Upper lobe of left lung (tissue), 6 donors: Measurements from ENCODE around the gene NEBL. TPM values are rescaled to one million over a fixed set of nuclear protein-coding genes. Genes with fewer than 3 reads are reported as not detected.

Source experiments
- ATAC-seq, 2 donors: fragments of 200-7000 bp; cut with Tn5 transposase; one replicate each; pipeline ENCODE4 v1.9.1; 2022; ENCODE audit warnings: mild to moderate bottlenecking in 2 of 2, moderate library complexity in 2 of 2; ENCODE audit not compliant: low FRiP score in 2 of 2
- DNase-seq, 2 donors: peaks; one replicate each; pipeline ENCODE4 v3.0.0-alpha.2; 2019 to 2020
- H3K27ac ChIP-seq, 4 donors: fragments of 200-600 bp; sonication (generic); one replicate each; pipeline ENCODE4 v1.5.1; 2016 to 2019
- H3K27me3 ChIP-seq, 4 donors: fragments of 200-600 bp; sonication (generic); one replicate each; pipeline ENCODE4 v1.5.1; 2017 to 2019
- H3K36me3 ChIP-seq, 4 donors: fragments of 200-600 bp; sonication (generic); one replicate each; pipeline ENCODE4 v1.5.1; 2016 to 2019
- H3K4me1 ChIP-seq, 4 donors: fragments of 200-600 bp; sonication (generic); one replicate each; pipeline ENCODE4 v1.5.1; 2018 to 2019
- H3K4me3 ChIP-seq, 4 donors: fragments of 200-600 bp; sonication (generic); one replicate each; pipeline ENCODE4 v1.5.1; 2017 to 2019; ENCODE audit warnings: mild to moderate bottlenecking in 2 of 4, moderate library complexity in 1 of 4
- H3K9me3 ChIP-seq, 4 donors: fragments of 200-600 bp; sonication (generic); one replicate each; pipeline ENCODE4 v1.5.1; 2018 to 2019
- CTCF ChIP-seq, 6 experiments: fragments of 450-650 bp in 4 of 6; fragments of 200-600 bp in 2 of 6; sonication (generic) in 2 of 6; IDR thresholded peaks; one replicate each; pipeline ENCODE4 v1.5.1; 2016 to 2019; ENCODE audit warnings: antibody characterized with exemption in 6 of 6
- EP300 ChIP-seq, 4 donors: sonication (generic); formaldehyde crosslinking; IDR thresholded peaks; one replicate each; pipeline ENCODE4 v1.5.1; 2017; ENCODE audit warnings: antibody characterized with exemption in 4 of 4, control low read depth in 2 of 4
- POLR2A ChIP-seq, 4 donors: fragments of 450-650 bp; IDR thresholded peaks; one replicate each; pipeline ENCODE4 v1.5.1; 2016 to 2017; ENCODE audit warnings: antibody characterized with exemption in 4 of 4, mild to moderate bottlenecking in 2 of 4
- POLR2AphosphoS5 ChIP-seq, 2 donors: sonication (generic); formaldehyde crosslinking; IDR thresholded peaks; one replicate each; pipeline ENCODE4 v1.5.1; 2017; ENCODE audit warnings: antibody characterized with exemption in 2 of 2
- WGBS, 2 donors: methylation state at CpG; one replicate each; pipeline ENCODE4 v1.1.5; 2017 to 2018; 5-methylcytosine and 5-hydroxymethylcytosine counted together
- total RNA-seq, 6 donors: library from RNA; depleted of rRNA in 4 of 6; stranded (reverse); fragments of >200 nt in 4 of 6; gene quantifications; one replicate each; pipeline versions ENCODE4 v1.1.0 to v1.2.1, GENCODE V29; 2016 to 2021
- donor health status: DM: no; HTN: no; CAD: no; lungs with moderate emphysema.
- donor health status: DM: no; HTN: yes; CAD: no; lungs with severe emphysema.

The NEBL gene
- total RNA-seq, 6 donors from 2014 or later: 61.2 to 274 (median 134) TPM

DNA sequence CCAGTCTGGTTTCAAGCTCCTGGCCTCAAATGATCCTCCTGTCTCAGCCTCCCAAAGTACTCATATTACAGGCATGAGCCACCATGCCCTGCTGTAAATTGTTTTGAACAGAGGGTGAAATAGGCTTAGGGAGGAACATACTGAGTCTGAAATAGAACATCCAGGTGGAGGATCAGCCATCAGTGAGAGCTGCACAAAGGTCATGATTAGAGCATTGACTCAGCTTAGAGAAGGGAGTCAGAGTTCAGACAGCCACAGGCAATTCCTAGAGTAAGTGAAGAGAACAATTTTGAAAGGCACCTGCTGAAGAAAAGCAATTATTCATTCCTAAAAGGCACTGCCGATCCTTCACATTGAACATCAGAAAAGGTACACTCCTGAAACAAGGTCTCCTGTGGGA, 15.9 kb upstream of the NEBL start:
- Histone ChIP-seq H3K27me3 (no peaks in the 10 kb centered on the region), H3K4me3 (no peak overlapping the region), H3K36me3 (no peaks in the 10 kb centered on the region), H3K4me1 (no peaks in the 10 kb centered on the region), H3K27ac (no peak overlapping the region), H3K9me3 (no peaks in the 10 kb centered on the region)
- no peak for ATAC-seq
- DNase-seq: no peak
- 92 to 94% methylated on average over 1 of the region's 1 CpG for WGBS, 2 donors
- TF ChIP-seq EP300 (IDR thresholded peaks at IDR 0.05) (no peak), CTCF (IDR thresholded peaks at IDR 0.05) (no peak), POLR2AphosphoS5 (IDR thresholded peaks at IDR 0.05) (no peak), POLR2A (IDR thresholded peaks at IDR 0.05) (no peak)

- Histone ChIP-seq H3K4me1 (no peaks in the 10 kb centered on the region), H3K36me3 (no peaks in the 10 kb centered on the region), H3K9me3 (no peaks in the 10 kb centered on the region), H3K4me3 (no peak overlapping the region), H3K27ac (no peak overlapping the region), H3K27me3 (no peaks in the 10 kb centered on the region)
- ATAC-seq (no peak), DNase-seq (no peak)
- no peak for TF ChIP-seq CTCF (IDR thresholded peaks at IDR 0.05)
- no peak for TF ChIP-seq POLR2AphosphoS5 (IDR thresholded peaks at IDR 0.05)
- TF ChIP-seq POLR2A (IDR thresholded peaks at IDR 0.05): no peak
- TF ChIP-seq EP300 (IDR thresholded peaks at IDR 0.05): no peak
- 79 to 90% methylated on average over 4 of the region's 4 CpGs for WGBS, 2 donors
Observed at GRCh38 chr10:20911626-20912025, 14.5 kb upstream of the NEBL start.

GRCh38 chr10:20909801-20910200, 12.7 kb upstream of the NEBL start:
- no peaks in the 10 kb centered on the region for H3K9me3 ChIP-seq
- no peaks in the 10 kb centered on the region for H3K36me3 ChIP-seq
- no peaks in the 10 kb centered on the region for H3K27me3 ChIP-seq
- no peak overlapping the region for H3K27ac ChIP-seq
- H3K4me3 ChIP-seq: no peak overlapping the region
- DNase-seq (no peak), ATAC-seq (no peak)
- H3K4me1 ChIP-seq: no peaks in the 10 kb centered on the region
- TF ChIP-seq POLR2AphosphoS5 (IDR thresholded peaks at IDR 0.05): no peak

DNA sequence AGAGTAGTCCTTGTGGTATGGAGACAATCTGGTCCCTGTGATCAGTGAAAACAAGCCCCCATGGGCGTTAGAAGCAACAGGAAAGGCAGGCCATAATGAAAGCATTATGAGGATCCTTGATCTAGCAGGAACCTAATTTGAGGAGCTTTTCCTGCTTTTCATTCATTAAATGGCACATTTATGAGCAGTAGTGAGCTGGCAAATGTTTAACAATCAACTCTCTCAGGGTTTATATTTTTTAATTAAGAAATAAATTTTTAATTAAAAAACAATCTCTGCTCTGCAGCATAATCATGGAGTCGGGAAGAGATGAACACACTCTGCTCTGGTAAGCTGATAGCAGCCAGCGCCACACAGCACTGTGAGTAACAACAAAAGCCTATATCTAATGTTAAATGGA, 11.3 kb upstream of the NEBL start:
- H3K4me1 ChIP-seq: no peaks in the 10 kb centered on the region
- TF ChIP-seq POLR2A (IDR thresholded peaks at IDR 0.05) (no peak), POLR2AphosphoS5 (IDR thresholded peaks at IDR 0.05) (no peak), CTCF (IDR thresholded peaks at IDR 0.05) (no peak), EP300 (IDR thresholded peaks at IDR 0.05) (no peak)
- no peaks in the 10 kb centered on the region for H3K27me3 ChIP-seq
- no peak overlapping the region for H3K27ac ChIP-seq
- ATAC-seq: no peak
- H3K36me3 ChIP-seq: no peaks in the 10 kb centered on the region
- no peak for DNase-seq
- no peaks in the 10 kb centered on the region for H3K9me3 ChIP-seq
- H3K4me3 ChIP-seq: no peak overlapping the region
- 77 to 82% methylated on average over 3 of the region's 3 CpGs for WGBS, 2 donors

GRCh38 chr10:20903635-20904390, 6.7 kb upstream of the NEBL start:
- H3K9me3 ChIP-seq: no peaks in the 10 kb centered on the region
- WGBS, 2 donors: 85 to 89% methylated on average over 5 of the region's 5 CpGs
- ATAC-seq (no peak), DNase-seq (no peak)
- TF ChIP-seq CTCF (IDR thresholded peaks at IDR 0.05) (no peak), EP300 (IDR thresholded peaks at IDR 0.05) (no peak), POLR2A (IDR thresholded peaks at IDR 0.05) (no peak), POLR2AphosphoS5 (IDR thresholded peaks at IDR 0.05) (no peak)
- H3K4me1 ChIP-seq: no peaks in the 10 kb centered on the region
- no peaks in the 10 kb centered on the region for H3K36me3 ChIP-seq
- H3K4me3 ChIP-seq: no peak overlapping the region
- H3K27ac ChIP-seq: no peak overlapping the region
- H3K27me3 ChIP-seq: no peaks in the 10 kb centered on the region
